K562 (cell line): ENCODE measurements around the gene UBLCP1. TPM values are rescaled to one million over a fixed set of nuclear protein-coding genes. Genes with fewer than 3 reads are reported as not detected.

Experiments
- AFF1 ChIP-seq, 2 experiments: fragments of 450-650 bp; IDR thresholded peaks; 2 replicates each; pipeline ENCODE4 v1.6.1; 2018; ENCODE audit warnings: mild to moderate bottlenecking in 2 of 2, low read depth in 1 of 2; ENCODE audit not compliant: partially characterized antibody in 2 of 2
- ARID1B ChIP-seq: fragments of 450-650 bp; IDR thresholded peaks from 2 replicates; pipeline ENCODE4 v1.6.1; 2016; ENCODE audit warnings: antibody characterized with exemption, mild to moderate bottlenecking, inconsistent platforms
- C11orf30 ChIP-seq: fragments of 450-650 bp; IDR thresholded peaks from 2 replicates; pipeline ENCODE4 v1.6.1; 2016; ENCODE audit warnings: low read depth, mild to moderate bottlenecking
- CREM ChIP-seq: IDR thresholded peaks from 2 replicates; pipeline ENCODE4 v1.6.1; 2014; ENCODE audit warnings: antibody characterized with exemption, low read depth
- EP300 ChIP-seq: IDR thresholded peaks from 2 replicates; pipeline ENCODE4 v1.6.1; 2012; ENCODE audit warnings: low read length, improper control_type of control experiment
- FOSL1 ChIP-seq: fragments of 200-800 bp; sonication (Bioruptor generic); conservative IDR thresholded peaks from 2 replicates; pipeline ENCODE4 v1.6.1; 2016; ENCODE audit warnings: missing genetic modification characterization, missing compliant biosample characterization
- GATA2 ChIP-seq: sonication (generic); formaldehyde crosslinking; IDR thresholded peaks from 2 replicates; pipeline ENCODE4 v1.4.0; 2020; ENCODE audit warnings: mild to moderate bottlenecking, missing genetic modification reagents
- MAFF ChIP-seq: IDR thresholded peaks from 2 replicates; pipeline ENCODE4 v1.6.1; 2012; ENCODE audit warnings: low read length, improper control_type of control experiment
- SMARCE1 ChIP-seq: fragments of 450-650 bp; IDR thresholded peaks from 2 replicates; pipeline ENCODE4 v1.7.1; 2016; ENCODE audit warnings: mild to moderate bottlenecking
- ZBTB33 ChIP-seq: sonication (generic); formaldehyde crosslinking; IDR thresholded peaks from 2 replicates; pipeline ENCODE4 v1.8.1; 2023; ENCODE audit warnings: mild to moderate bottlenecking, missing genetic modification reagents
- ZNF280A ChIP-seq: fragments of 450-650 bp; IDR thresholded peaks from 2 replicates; pipeline ENCODE4 v1.6.1; 2018; ENCODE audit warnings: mild to moderate bottlenecking, low read depth; ENCODE audit not compliant: partially characterized antibody
- polyA plus RNA-seq, 8 experiments: library from polyadenylated mRNA; depleted of rRNA in 4 of 8; stranded (reverse) in 5 of 8; unstranded in 3 of 8; fragments of >200 nt; fragmentation: Nextera tagmentation in 2 of 8; fragmentation: Illumina TruSeq in 1 of 8; extraction: Ambion mirVana in 2 of 8; extraction: Trizol in 1 of 8; gene quantifications; 2 replicates each; pipeline versions ENCODE4 v1.2.1 to v1.2.3, GENCODE V29; 2011 to 2014; ENCODE audit warnings: inconsistent platforms in 1 of 8, missing spikeins in 1 of 8
- total RNA-seq, 7 experiments: library from RNA; depleted of rRNA in 6 of 7; stranded (reverse); fragments of >200 nt in 6 of 7; fragmentation: Illumina TruSeq in 2 of 7; extraction: Trizol in 2 of 7; gene quantifications; 2 replicates each; pipeline versions ENCODE4 v1.2.1 to v1.2.3, GENCODE V29; 2011 to 2021; ENCODE audit warnings: low replicate concordance in 1 of 7
- TF ChIP-seq, protein P1 (sequence below): sonication (generic); formaldehyde crosslinking; IDR thresholded peaks from 2 replicates; pipeline ENCODE4 v1.8.0; 2022; ENCODE audit warnings: missing genetic modification reagents, mild to moderate bottlenecking, moderate library complexity, borderline replicate concordance
- TF ChIP-seq, protein P2 (sequence below), 2 experiments: fragments of 150-350 bp in 1 of 2; IDR thresholded peaks; 2 replicates each; pipeline ENCODE4 v1.6.1; 2012 to 2016; ENCODE audit warnings: low read depth in 2 of 2, low read length in 2 of 2, mild to moderate bottlenecking in 1 of 2, moderate library complexity in 1 of 2

The UBLCP1 gene
- total and polyA plus RNA-seq, 9 of the 15 experiments (the other 6 are each of a cell fraction or from before 2014, with no cell fraction given) = 18.8 to 39.8 (median 30.2) TPM

DNA sequence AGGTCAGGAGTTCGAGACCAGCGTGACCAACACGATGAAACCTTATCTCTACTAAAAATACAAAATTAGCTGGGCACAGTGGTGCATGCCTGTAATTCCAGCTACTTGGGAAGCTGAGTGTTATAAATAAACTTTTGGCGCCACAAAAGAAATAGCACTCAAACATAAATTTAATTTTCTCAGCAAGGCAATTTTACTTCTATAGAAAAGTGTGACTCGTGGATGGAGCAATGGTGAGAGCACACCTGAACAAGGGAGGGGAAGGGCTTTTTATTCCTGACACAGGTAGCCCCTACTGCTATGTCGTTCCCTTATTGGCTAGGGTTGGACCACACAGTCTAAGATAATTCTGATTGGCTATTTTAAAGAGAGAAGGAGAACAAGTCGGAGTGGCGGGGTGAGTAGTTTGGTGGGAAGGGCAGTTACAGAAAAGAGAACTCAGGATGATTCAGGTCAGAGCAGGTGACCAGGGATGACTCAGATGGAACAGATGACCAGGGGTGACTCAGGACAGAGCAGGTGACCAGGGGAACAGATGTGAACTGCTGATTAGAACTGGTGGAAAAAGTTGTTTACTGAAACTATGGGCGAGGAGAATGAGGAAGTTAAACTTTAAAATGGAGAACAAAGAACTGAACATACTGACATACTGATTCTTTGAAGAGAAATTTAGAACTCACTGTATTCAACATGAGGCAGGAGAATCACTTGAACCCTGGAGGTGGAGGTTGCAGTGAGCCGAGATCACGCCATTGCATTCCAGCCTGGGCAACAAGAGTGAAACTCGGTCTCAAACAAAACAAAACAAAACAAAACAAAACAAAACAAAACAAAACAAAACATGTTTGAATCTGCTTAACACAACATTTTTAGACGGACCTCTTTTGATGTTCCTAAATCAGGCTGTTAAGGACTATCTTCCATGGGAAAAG lies 39.1 kb downstream of the UBLCP1 start (continued):
- TF ChIP-seq SMARCE1 = peak; percentile 97
- TF ChIP-seq CREM = 0 out of 2 replicates have a peak, but pooled peaks have one; percentile 23
- TF ChIP-seq FOSL1 (tag) = peak; percentile 100
- TF ChIP-seq ZNF280A = peak; percentile 87
- peak; percentile 71; the same call in 1 of the 2 replicates for TF ChIP-seq MAFF
- peak; percentile 94 for TF ChIP-seq ARID1B
- peak; percentile 51; the same call in 1 of the 2 replicates for TF ChIP-seq GATA2 (CRISPR knock-in tag)
- peak; percentile 82 for TF ChIP-seq C11orf30
- TF ChIP-seq ZBTB33 (CRISPR knock-in tag) = peak; percentile 73
- TF ChIP-seq, protein P1, sequence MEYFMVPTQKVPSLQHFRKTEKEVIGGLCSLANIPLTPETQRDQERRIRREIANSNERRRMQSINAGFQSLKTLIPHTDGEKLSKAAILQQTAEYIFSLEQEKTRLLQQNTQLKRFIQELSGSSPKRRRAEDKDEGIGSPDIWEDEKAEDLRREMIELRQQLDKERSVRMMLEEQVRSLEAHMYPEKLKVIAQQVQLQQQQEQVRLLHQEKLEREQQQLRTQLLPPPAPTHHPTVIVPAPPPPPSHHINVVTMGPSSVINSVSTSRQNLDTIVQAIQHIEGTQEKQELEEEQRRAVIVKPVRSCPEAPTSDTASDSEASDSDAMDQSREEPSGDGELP = peak; percentile 85
- TF ChIP-seq EP300 = peak; percentile 85
- peak in 1 of 2 experiments; percentile 98 for TF ChIP-seq AFF1 (IDR thresholded peaks at IDR 0.05; ENCODE audit: low read depth in 1 of 2, partially characterized antibody in 2 of 2)
- TF ChIP-seq, protein P2, sequence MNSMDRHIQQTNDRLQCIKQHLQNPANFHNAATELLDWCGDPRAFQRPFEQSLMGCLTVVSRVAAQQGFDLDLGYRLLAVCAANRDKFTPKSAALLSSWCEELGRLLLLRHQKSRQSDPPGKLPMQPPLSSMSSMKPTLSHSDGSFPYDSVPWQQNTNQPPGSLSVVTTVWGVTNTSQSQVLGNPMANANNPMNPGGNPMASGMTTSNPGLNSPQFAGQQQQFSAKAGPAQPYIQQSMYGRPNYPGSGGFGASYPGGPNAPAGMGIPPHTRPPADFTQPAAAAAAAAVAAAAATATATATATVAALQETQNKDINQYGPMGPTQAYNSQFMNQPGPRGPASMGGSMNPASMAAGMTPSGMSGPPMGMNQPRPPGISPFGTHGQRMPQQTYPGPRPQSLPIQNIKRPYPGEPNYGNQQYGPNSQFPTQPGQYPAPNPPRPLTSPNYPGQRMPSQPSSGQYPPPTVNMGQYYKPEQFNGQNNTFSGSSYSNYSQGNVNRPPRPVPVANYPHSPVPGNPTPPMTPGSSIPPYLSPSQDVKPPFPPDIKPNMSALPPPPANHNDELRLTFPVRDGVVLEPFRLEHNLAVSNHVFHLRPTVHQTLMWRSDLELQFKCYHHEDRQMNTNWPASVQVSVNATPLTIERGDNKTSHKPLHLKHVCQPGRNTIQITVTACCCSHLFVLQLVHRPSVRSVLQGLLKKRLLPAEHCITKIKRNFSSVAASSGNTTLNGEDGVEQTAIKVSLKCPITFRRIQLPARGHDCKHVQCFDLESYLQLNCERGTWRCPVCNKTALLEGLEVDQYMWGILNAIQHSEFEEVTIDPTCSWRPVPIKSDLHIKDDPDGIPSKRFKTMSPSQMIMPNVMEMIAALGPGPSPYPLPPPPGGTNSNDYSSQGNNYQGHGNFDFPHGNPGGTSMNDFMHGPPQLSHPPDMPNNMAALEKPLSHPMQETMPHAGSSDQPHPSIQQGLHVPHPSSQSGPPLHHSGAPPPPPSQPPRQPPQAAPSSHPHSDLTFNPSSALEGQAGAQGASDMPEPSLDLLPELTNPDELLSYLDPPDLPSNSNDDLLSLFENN (IDR thresholded peaks at IDR 0.05; ENCODE audit: low read depth in 2 of 2, low read length in 2 of 2) = peak in 1 of 2 experiments; percentile 58; a peak in 1 of 4 replicates
